ENCODE measurements around the gene SLC25A28.

Gene SLC25A28

GRCh38 chr10:99659868-99660366 lies 39.7 kb upstream of the SLC25A28 start:
- Histone ChIP-seq H4K8ac (ENCODE audit: low read depth, low read length) (no peak overlapping the region), H2BK5ac (ENCODE audit: low read length) (no peak overlapping the region), H2BK120ac (ENCODE audit: low read depth, low read length) (no peak overlapping the region), H3K56ac (ENCODE audit: low read length) (peak overlapping the region; percentile 94), H2AK5ac (ENCODE audit: low read length) (no peak overlapping the region), H3K79me1 (ENCODE audit: low read length) (peaks cover 2% of the 10 kb centered on the region), H3K4me2 (ENCODE audit: low read length) (peak overlapping the region; percentile 89), H3K27ac (ENCODE audit: low read depth, low read length) (no peak overlapping the region), H2BK15ac (replicated peaks; ENCODE audit: low read depth) (no peak overlapping the region), H3K79me2 (ENCODE audit: control insufficient read depth, insufficient read depth, low read length) (no peaks in the 10 kb centered on the region), H4K5ac (ENCODE audit: low read length) (no peak overlapping the region), H3K18ac (ENCODE audit: low read length) (peak overlapping the region; percentile 17), H3K36me3 (ENCODE audit: control insufficient read depth, insufficient read depth, low read length) (peaks cover 1% of the 10 kb centered on the region), H3K27me3 (ENCODE audit: insufficient read depth, low read length, poor library complexity) (no peaks in the 10 kb centered on the region), H3K4me3 (ENCODE audit: low read length) (peak overlapping the region; percentile 93), H3K9ac (ENCODE audit: low read length) (peak overlapping the region; percentile 75), H3K4me1 (ENCODE audit: control insufficient read depth, low read depth, low read length) (no peaks in the 10 kb centered on the region), H3K4ac (ENCODE audit: low read depth, low read length) (no peak overlapping the region), H3K23ac (ENCODE audit: low read length) (peak overlapping the region; percentile 29)
- WGBS (ENCODE audit: extremely low coverage, insufficient coverage, low lambda C conversion rate) = no CpG with 5 or more reads among the region's 10 CpGs
- no peak for DNase-seq

GRCh38 chr10:99659031-99659867 lies 39.0 kb upstream of the SLC25A28 start, which contains the start of gene ENTPD7:
Gene ENTPD7 (plus strand): TSS chr10:99659509. CDS start chr10:99659957, 448 bp downstream.
- peak within 1 kb of the TSS; percentile 94 for H3K56ac ChIP-seq (ENCODE audit: low read length)
- no CpG with 5 or more reads among the region's 71 CpGs for WGBS (ENCODE audit: extremely low coverage, insufficient coverage, low lambda C conversion rate)
- peaks cover 2% of the 10 kb centered on the region for H3K79me1 ChIP-seq (ENCODE audit: low read length)
- peaks cover 1% of the 10 kb centered on the region for H3K36me3 ChIP-seq (ENCODE audit: control insufficient read depth, insufficient read depth, low read length)
- H3K9ac ChIP-seq (ENCODE audit: low read length) = peak within 1 kb of the TSS; percentile 77
- no peaks in the 10 kb centered on the region for H3K79me2 ChIP-seq (ENCODE audit: control insufficient read depth, insufficient read depth, low read length)
- H2AK5ac ChIP-seq (ENCODE audit: low read length) = no peak within 1 kb of the TSS
- peak within 1 kb of the TSS; percentile 89 for H3K4me2 ChIP-seq (ENCODE audit: low read length)
- no peak within 1 kb of the TSS for H4K8ac ChIP-seq (ENCODE audit: low read depth, low read length)
- H3K27me3 ChIP-seq (ENCODE audit: insufficient read depth, low read length, poor library complexity) = no peaks in the 10 kb centered on the region
- no peak within 1 kb of the TSS for H2BK15ac ChIP-seq (replicated peaks; ENCODE audit: low read depth)
- H3K4ac ChIP-seq (ENCODE audit: low read depth, low read length) = no peak within 1 kb of the TSS
- peak within 1 kb of the TSS; percentile 17 for H3K18ac ChIP-seq (ENCODE audit: low read length)
- no peak within 1 kb of the TSS for H3K27ac ChIP-seq (ENCODE audit: low read depth, low read length)
- H2BK5ac ChIP-seq (ENCODE audit: low read length) = no peak within 1 kb of the TSS
- H3K4me3 ChIP-seq (ENCODE audit: low read length) = peak within 1 kb of the TSS; percentile 93
- no peak within 1 kb of the TSS for H2BK120ac ChIP-seq (ENCODE audit: low read depth, low read length)
- H4K5ac ChIP-seq (ENCODE audit: low read length) = no peak within 1 kb of the TSS
- peak within 1 kb of the TSS; percentile 29 for H3K23ac ChIP-seq (ENCODE audit: low read length)
- H3K4me1 ChIP-seq (ENCODE audit: control insufficient read depth, low read depth, low read length) = no peaks in the 10 kb centered on the region
- DNase-seq = peak; percentile 99

DNA sequence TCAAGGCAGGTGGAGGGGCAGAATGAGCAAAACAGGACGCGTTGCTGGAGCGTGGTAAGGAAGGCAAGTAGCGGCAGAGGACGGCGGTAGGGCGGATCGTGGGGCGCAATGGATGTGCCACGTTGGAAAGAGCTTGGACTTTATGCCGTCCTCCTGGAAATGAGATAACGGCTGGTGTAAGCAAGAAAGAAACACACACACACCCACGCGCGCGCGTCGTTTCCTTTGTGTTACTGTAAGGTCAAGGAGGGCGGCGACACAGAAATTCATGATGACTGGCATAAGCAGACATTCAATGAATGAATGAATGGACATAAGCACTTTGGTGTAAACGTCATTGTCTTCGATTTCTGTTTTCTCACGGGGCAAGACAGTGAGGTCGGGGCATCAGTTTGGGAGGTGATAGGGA lies 38.4 kb upstream of the SLC25A28 start:
- no peak overlapping the region for H2BK5ac ChIP-seq (ENCODE audit: low read length)
- H3K18ac ChIP-seq (ENCODE audit: low read length) = no peak overlapping the region
- no peak overlapping the region for H2BK120ac ChIP-seq (ENCODE audit: low read depth, low read length)
- peak; percentile 9 for DNase-seq
- no peaks in the 10 kb centered on the region for H3K27me3 ChIP-seq (ENCODE audit: insufficient read depth, low read length, poor library complexity)
- H3K56ac ChIP-seq (ENCODE audit: low read length) = peak overlapping the region; percentile 92
- no peaks in the 10 kb centered on the region for H3K4me1 ChIP-seq (ENCODE audit: control insufficient read depth, low read depth, low read length)
- H3K79me2 ChIP-seq (ENCODE audit: control insufficient read depth, insufficient read depth, low read length) = no peaks in the 10 kb centered on the region
- H3K27ac ChIP-seq (ENCODE audit: low read depth, low read length) = no peak overlapping the region
- H3K4me3 ChIP-seq (ENCODE audit: low read length) = peak overlapping the region; percentile 82
- H4K5ac ChIP-seq (ENCODE audit: low read length) = no peak overlapping the region
- no peak overlapping the region for H2AK5ac ChIP-seq (ENCODE audit: low read length)
- peak overlapping the region; percentile 77 for H3K9ac ChIP-seq (ENCODE audit: low read length)
- no peak overlapping the region for H4K8ac ChIP-seq (ENCODE audit: low read depth, low read length)
- H2BK15ac ChIP-seq (replicated peaks; ENCODE audit: low read depth) = no peak overlapping the region
- H3K4ac ChIP-seq (ENCODE audit: low read depth, low read length) = no peak overlapping the region
- H3K79me1 ChIP-seq (ENCODE audit: low read length) = peaks cover 2% of the 10 kb centered on the region
- H3K23ac ChIP-seq (ENCODE audit: low read length) = no peak overlapping the region
- H3K36me3 ChIP-seq (ENCODE audit: control insufficient read depth, insufficient read depth, low read length) = peaks cover 1% of the 10 kb centered on the region
- H3K4me2 ChIP-seq (ENCODE audit: low read length) = peak overlapping the region; percentile 63
- no CpG with 5 or more reads among the region's 24 CpGs for WGBS (ENCODE audit: extremely low coverage, insufficient coverage, low lambda C conversion rate)

- no peak overlapping the region for H2BK5ac ChIP-seq (ENCODE audit: low read length)
- H2AK5ac ChIP-seq (ENCODE audit: low read length) = no peak overlapping the region
Measured at GRCh38 chr10:99656199-99657064, 36.2 kb upstream of the SLC25A28 start.

DNA sequence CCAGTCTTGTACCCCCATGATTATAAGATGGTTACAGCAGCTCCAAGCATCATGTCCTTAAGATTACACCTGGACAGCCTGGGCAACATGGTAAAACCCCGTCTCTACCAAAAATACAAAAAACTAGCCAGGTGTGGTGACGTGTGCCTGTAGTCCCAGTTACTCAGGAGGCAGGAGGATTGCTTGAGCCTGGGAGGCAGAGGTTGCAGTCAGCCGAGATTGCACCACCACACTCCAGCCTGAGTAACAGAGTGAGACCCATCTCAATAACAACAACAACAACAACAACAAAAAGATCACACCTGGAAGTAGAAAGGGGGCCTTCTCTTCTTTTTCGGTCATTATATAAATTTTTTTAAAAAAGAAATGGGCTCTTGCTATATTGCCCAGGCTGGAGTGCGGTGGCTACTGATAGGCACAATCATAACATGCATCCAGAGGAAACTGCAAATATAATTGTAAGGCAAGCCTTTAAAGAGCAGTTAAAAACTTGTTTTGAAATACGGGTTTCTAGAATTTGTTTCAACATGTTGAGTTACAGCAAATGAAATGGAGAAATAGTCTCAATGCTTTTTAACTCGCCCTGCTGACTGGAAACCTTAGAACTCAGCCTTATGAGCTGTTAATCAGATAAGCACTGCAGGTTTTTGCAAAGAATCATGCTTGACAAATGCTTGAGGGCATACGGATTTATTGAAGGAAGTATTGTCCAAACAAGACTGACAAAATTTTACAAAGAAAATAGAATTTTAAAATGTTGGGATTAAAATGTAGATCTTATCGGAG lies 34.3 kb upstream of the SLC25A28 start:
- H2AK5ac ChIP-seq (ENCODE audit: low read length) = no peak overlapping the region
- H3K4me1 ChIP-seq (ENCODE audit: control insufficient read depth, low read depth, low read length) = no peaks in the 10 kb centered on the region
- no peak overlapping the region for H4K8ac ChIP-seq (ENCODE audit: low read depth, low read length)
- no peak overlapping the region for H3K27ac ChIP-seq (ENCODE audit: low read depth, low read length)
- H3K4me3 ChIP-seq (ENCODE audit: low read length) = no peak overlapping the region
- no peak overlapping the region for H3K9ac ChIP-seq (ENCODE audit: low read length)
- no peak overlapping the region for H3K4ac ChIP-seq (ENCODE audit: low read depth, low read length)
- H3K18ac ChIP-seq (ENCODE audit: low read length) = no peak overlapping the region
- H2BK120ac ChIP-seq (ENCODE audit: low read depth, low read length) = no peak overlapping the region
- H3K27me3 ChIP-seq (ENCODE audit: insufficient read depth, low read length, poor library complexity) = no peaks in the 10 kb centered on the region
- no peaks in the 10 kb centered on the region for H3K79me2 ChIP-seq (ENCODE audit: control insufficient read depth, insufficient read depth, low read length)
- no peak overlapping the region for H3K4me2 ChIP-seq (ENCODE audit: low read length)
- no peaks in the 10 kb centered on the region for H3K79me1 ChIP-seq (ENCODE audit: low read length)
- no peak overlapping the region for H2BK15ac ChIP-seq (replicated peaks; ENCODE audit: low read depth)
- H2BK5ac ChIP-seq (ENCODE audit: low read length) = no peak overlapping the region
- H4K5ac ChIP-seq (ENCODE audit: low read length) = no peak overlapping the region
- H3K36me3 ChIP-seq (ENCODE audit: control insufficient read depth, insufficient read depth, low read length) = no peaks in the 10 kb centered on the region
- no peak overlapping the region for H3K23ac ChIP-seq (ENCODE audit: low read length)
- no CpG with 5 or more reads among the region's 9 CpGs for WGBS (ENCODE audit: extremely low coverage, insufficient coverage, low lambda C conversion rate)
- DNase-seq = no peak
- H3K56ac ChIP-seq (ENCODE audit: low read length) = no peak overlapping the region

More at GRCh38 chr10:99656199-99657064, 36.2 kb upstream of the SLC25A28 start:
- H3K4me3 ChIP-seq (ENCODE audit: low read length) = no peak overlapping the region
- H3K4ac ChIP-seq (ENCODE audit: low read depth, low read length) = no peak overlapping the region
- no peaks in the 10 kb centered on the region for H3K79me1 ChIP-seq (ENCODE audit: low read length)
- H3K27ac ChIP-seq (ENCODE audit: low read depth, low read length) = no peak overlapping the region
- H3K9ac ChIP-seq (ENCODE audit: low read length) = no peak overlapping the region
- no peaks in the 10 kb centered on the region for H3K27me3 ChIP-seq (ENCODE audit: insufficient read depth, low read length, poor library complexity)
- WGBS (ENCODE audit: extremely low coverage, insufficient coverage, low lambda C conversion rate) = no CpG with 5 or more reads among the region's 1 CpG
- no peak overlapping the region for H4K8ac ChIP-seq (ENCODE audit: low read depth, low read length)
- DNase-seq = no peak
- no peak overlapping the region for H3K23ac ChIP-seq (ENCODE audit: low read length)
- H3K4me2 ChIP-seq (ENCODE audit: low read length) = no peak overlapping the region
- H3K56ac ChIP-seq (ENCODE audit: low read length) = no peak overlapping the region
- no peaks in the 10 kb centered on the region for H3K36me3 ChIP-seq (ENCODE audit: control insufficient read depth, insufficient read depth, low read length)
- no peak overlapping the region for H3K18ac ChIP-seq (ENCODE audit: low read length)
- H3K79me2 ChIP-seq (ENCODE audit: control insufficient read depth, insufficient read depth, low read length) = no peaks in the 10 kb centered on the region
- no peak overlapping the region for H4K5ac ChIP-seq (ENCODE audit: low read length)
- no peak overlapping the region for H2BK120ac ChIP-seq (ENCODE audit: low read depth, low read length)
- no peaks in the 10 kb centered on the region for H3K4me1 ChIP-seq (ENCODE audit: control insufficient read depth, low read depth, low read length)
- H2BK15ac ChIP-seq (replicated peaks; ENCODE audit: low read depth) = no peak overlapping the region
